CD4-positive, alpha-beta T cell (primary cell): ENCODE measurements around the gene NTHL1. TPM values are rescaled to one million over a fixed set of nuclear protein-coding genes. Genes with fewer than 3 reads are reported as not detected.

Experiments
- ATAC-seq: fragments of 200-7000 bp; cut with Tn5 transposase; one replicate; pipeline ENCODE4 v1.10.0; 2022; ENCODE audit warnings: mild to moderate bottlenecking; ENCODE audit not compliant: poor library complexity
- CTCF ChIA-PET: fragments of 350-600 bp; sonication (Branson Sonifier 250); formaldehyde crosslinking; loops from one replicate; lab custom pipeline; 2021; ENCODE audit warnings: antibody characterized with exemption, inconsistent platforms; lab: Charles Lee
- POLR2A ChIA-PET: fragments of 350-600 bp; sonication (Branson Sonifier 250); formaldehyde crosslinking; loops from one replicate; lab custom pipeline; 2021; ENCODE audit warnings: antibody characterized with exemption, inconsistent platforms; lab: Charles Lee
- DNase-seq, 14 experiments: peaks; one replicate each; pipeline ENCODE4 v3.0.0-alpha.2; 2013 to 2020; ENCODE audit warnings: mixed read lengths in 2 of 14
- H3K27ac ChIP-seq, 2 donors: one replicate each; pipeline versions ENCODE4 v1.5.1 to v1.7.0; 2013; ENCODE audit warnings: low read length in 2 of 2, low read depth in 1 of 2, mild to moderate bottlenecking in 1 of 2
- H3K27me3 ChIP-seq, 2 experiments: 1 replicate in 1 of 2; 2 replicates in 1 of 2; pipeline versions ENCODE4 v1.6.1 to v1.7.0; 2013; ENCODE audit warnings: low read length in 2 of 2, control low read depth in 1 of 2, mild to moderate bottlenecking in 1 of 2, moderate library complexity in 1 of 2; ENCODE audit not compliant: insufficient read depth in 2 of 2, control insufficient read depth in 1 of 2
- H3K36me3 ChIP-seq: one replicate; pipeline ENCODE4 v1.6.1; 2013; ENCODE audit warnings: low read length, control low read depth; ENCODE audit not compliant: insufficient read depth
- H3K4me1 ChIP-seq: one replicate; pipeline ENCODE4 v1.6.1; 2013; ENCODE audit warnings: low read length, control low read depth; ENCODE audit not compliant: insufficient read depth
- H3K4me3 ChIP-seq: one replicate; pipeline ENCODE4 v1.5.1; 2013; ENCODE audit warnings: mild to moderate bottlenecking, low read length, moderate library complexity
- H3K9me3 ChIP-seq, 2 experiments: 1 replicate in 1 of 2; 2 replicates in 1 of 2; pipeline versions ENCODE4 v1.6.1 to v1.7.0; 2013; ENCODE audit warnings: low read length in 2 of 2, mild to moderate bottlenecking in 2 of 2, control low read depth in 1 of 2, moderate library complexity in 1 of 2; ENCODE audit not compliant: control insufficient read depth in 1 of 2, insufficient read depth in 1 of 2
- H3K27ac Mint-ChIP-seq: one replicate; pipeline ENCODE4 v1.8.0; 2020; ENCODE audit warnings: mixed read lengths
- H3K27me3 Mint-ChIP-seq: one replicate; pipeline ENCODE4 v1.8.0; 2021; ENCODE audit warnings: mixed read lengths
- H3K36me3 Mint-ChIP-seq: one replicate; pipeline ENCODE4 v1.8.0; 2021; ENCODE audit warnings: low read depth, mixed read lengths
- H3K4me1 Mint-ChIP-seq: one replicate; pipeline ENCODE4 v1.8.0; 2021; ENCODE audit warnings: low read depth, mixed read lengths
- H3K4me3 Mint-ChIP-seq: one replicate; pipeline ENCODE4 v1.8.0; 2020; ENCODE audit warnings: mild to moderate bottlenecking, mixed read lengths
- H3K9me3 Mint-ChIP-seq: one replicate; pipeline ENCODE4 v1.8.0; 2020; ENCODE audit warnings: mixed read lengths
- CTCF ChIP-seq: fragments of 200-600 bp; IDR thresholded peaks from one replicate; pipeline ENCODE4 v1.8.0; 2022; ENCODE audit warnings: antibody characterized with exemption, mild to moderate bottlenecking
- intact Hi-C, 2 experiments: fragments of 100-400 bp; cut with DNase I in 1 of 2; cut with micrococcal nuclease in 1 of 2; formaldehyde crosslinking; loops; one replicate each; pipeline versions ENCODE4 v1.15.1 to v1.9.0; 2023 to 2025; cut with DNase I, micrococcal nuclease
- total RNA-seq, 174 experiments: library from RNA in 2 of 174; stranded (reverse) in 2 of 174; gene quantifications; one replicate each; pipeline ENCODE4 v1.2.3 and lab custom pipeline; 2021 to 2026

NTHL1 gene
- total RNA-seq, 2 experiments from 2014 or later = 2.7 to 2.9 TPM

GRCh38 chr16:2078691-2079090, 31.1 kb upstream of the NTHL1 start:
- intact Hi-C loops = no loop called here
- no peak for TF ChIP-seq CTCF
- DNase-seq (no peak), ATAC-seq (no peak)
- ChIA-PET POLR2A (no interaction called here), CTCF (interaction anchor here (1.4 kb wide), 1 partner anchor 62 kb away, joined by 3 read pairs; no protein-coding TSS in a partner anchor)
- Mint-ChIP-seq H3K27ac (no peak overlapping the region), H3K4me3 (no peak overlapping the region), H3K9me3 (no peaks in the 10 kb centered on the region), H3K27me3 (no peaks in the 10 kb centered on the region), H3K4me1 (no peaks in the 10 kb centered on the region), H3K36me3 (peaks cover 39% of the 10 kb centered on the region)
- Histone ChIP-seq H3K27me3 (no peaks in the 10 kb centered on the region), H3K4me3 (no peak overlapping the region), H3K4me1 (no peaks in the 10 kb centered on the region), H3K27ac (no peak overlapping the region), H3K36me3 (peaks cover 67% of the 10 kb centered on the region), H3K9me3 (no peaks in the 10 kb centered on the region)

GRCh38 chr16:2078096-2078495, 30.5 kb upstream of the NTHL1 start:
- DNase-seq (no peak), ATAC-seq (no peak)
- intact Hi-C loops = no loop called here
- H3K27me3 Mint-ChIP-seq = no peaks in the 10 kb centered on the region
- peaks cover 68% of the 10 kb centered on the region for H3K36me3 ChIP-seq
- H3K4me1 ChIP-seq = no peaks in the 10 kb centered on the region
- H3K9me3 Mint-ChIP-seq = no peaks in the 10 kb centered on the region
- no peak overlapping the region for H3K4me3 ChIP-seq
- H3K27ac ChIP-seq = no peak overlapping the region
- peaks cover 43% of the 10 kb centered on the region for H3K36me3 Mint-ChIP-seq
- CTCF ChIA-PET = interaction anchor here (1.4 kb wide), 1 partner anchor 62 kb away, joined by 3 read pairs; no protein-coding TSS in a partner anchor
- no peak overlapping the region for H3K4me3 Mint-ChIP-seq
- H3K9me3 ChIP-seq = no peaks in the 10 kb centered on the region
- no peaks in the 10 kb centered on the region for H3K4me1 Mint-ChIP-seq
- POLR2A ChIA-PET = no interaction called here
- H3K27ac Mint-ChIP-seq = no peak overlapping the region
- TF ChIP-seq CTCF = no peak
- no peaks in the 10 kb centered on the region for H3K27me3 ChIP-seq

- H3K27me3 Mint-ChIP-seq = no peaks in the 10 kb centered on the region
- H3K9me3 ChIP-seq = no peaks in the 10 kb centered on the region
- no peaks in the 10 kb centered on the region for H3K27me3 ChIP-seq
- no peak for ATAC-seq
- no peaks in the 10 kb centered on the region for H3K4me1 Mint-ChIP-seq
- H3K4me1 ChIP-seq = no peaks in the 10 kb centered on the region
- CTCF ChIA-PET = interaction anchor here (1.4 kb wide), 1 partner anchor 63 kb away, joined by 3 read pairs; no protein-coding TSS in a partner anchor
- H3K4me3 ChIP-seq = no peak overlapping the region
- no peak overlapping the region for H3K27ac ChIP-seq
- intact Hi-C loops = no loop called here
- H3K27ac Mint-ChIP-seq = no peak overlapping the region
- no peak overlapping the region for H3K4me3 Mint-ChIP-seq
- no peaks in the 10 kb centered on the region for H3K9me3 Mint-ChIP-seq
- peaks cover 69% of the 10 kb centered on the region for H3K36me3 ChIP-seq
- POLR2A ChIA-PET = no interaction called here
- TF ChIP-seq CTCF = no peak
- H3K36me3 Mint-ChIP-seq = peaks cover 43% of the 10 kb centered on the region
- DNase-seq = no peak
Observed at GRCh38 chr16:2077696-2078095, 30.1 kb upstream of the NTHL1 start.
